M059J (cell line): ENCODE measurements around the gene ZNF500. TPM values are rescaled to one million over a fixed set of nuclear protein-coding genes. Genes with fewer than 3 reads are reported as not detected.

ENCODE experiments used
- DNase-seq: peaks from one replicate; pipeline ENCODE4 v3.0.0-alpha.2; 2012; ENCODE audit warnings: low read depth
- total RNA-seq: library from RNA; depleted of rRNA; stranded (reverse); fragments of >200 nt; shearing (Covaris generic); gene quantifications from 2 replicates; pipeline ENCODE4 v1.2.3, GENCODE V29; 2014; rRNA removed

The ZNF500 gene
- total RNA-seq, result 7.1 and 13.3 TPM in 2 replicates

DNA sequence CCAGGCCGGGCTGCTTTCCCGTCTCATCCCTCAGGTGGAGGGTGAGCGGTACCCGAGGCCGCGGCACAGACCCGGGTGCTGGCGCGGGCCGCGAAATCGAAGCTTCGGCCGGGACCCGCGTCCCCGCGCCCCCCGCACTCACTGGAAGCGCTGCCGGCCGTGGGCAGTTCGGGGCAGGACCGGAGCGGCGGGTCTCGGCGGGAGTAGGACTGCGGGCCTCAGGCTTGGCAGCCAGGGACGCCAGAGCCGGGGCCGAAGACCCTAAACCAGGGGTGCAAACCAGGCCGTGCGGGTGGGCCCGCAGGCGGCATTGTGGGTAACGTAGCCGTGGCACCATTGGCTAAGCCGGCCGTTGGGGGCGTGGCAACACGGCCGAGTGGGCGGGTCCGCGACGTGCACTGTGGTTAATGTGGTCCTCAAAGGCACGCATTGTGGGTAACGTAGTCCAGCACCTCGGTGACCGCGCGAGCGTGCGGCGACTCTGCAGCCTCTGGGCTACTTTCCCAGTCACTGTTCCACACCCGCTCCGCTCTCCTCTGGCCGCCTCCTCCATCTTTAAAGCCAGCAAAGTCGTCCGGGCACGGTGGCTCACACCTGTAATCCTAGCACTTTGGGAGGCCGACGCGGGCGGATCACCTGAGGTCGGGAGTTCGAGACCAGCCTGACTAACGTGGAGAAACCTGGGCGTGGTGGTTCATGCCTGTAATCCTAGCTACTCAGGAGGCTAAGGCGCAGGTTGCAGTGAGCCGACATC, at the start of gene ZNF500:
ZNF500 (minus strand) TSS at position 288 of the 754 bp plus-strand sequence. CDS start 1,184 bp downstream, outside the sequence.
- DNase-seq, result peak; percentile 95

- DNase-seq, result no peak
Measured at GRCh38 chr16:4814542-4815173, 47.7 kb upstream of the ZNF500 start.

DNA sequence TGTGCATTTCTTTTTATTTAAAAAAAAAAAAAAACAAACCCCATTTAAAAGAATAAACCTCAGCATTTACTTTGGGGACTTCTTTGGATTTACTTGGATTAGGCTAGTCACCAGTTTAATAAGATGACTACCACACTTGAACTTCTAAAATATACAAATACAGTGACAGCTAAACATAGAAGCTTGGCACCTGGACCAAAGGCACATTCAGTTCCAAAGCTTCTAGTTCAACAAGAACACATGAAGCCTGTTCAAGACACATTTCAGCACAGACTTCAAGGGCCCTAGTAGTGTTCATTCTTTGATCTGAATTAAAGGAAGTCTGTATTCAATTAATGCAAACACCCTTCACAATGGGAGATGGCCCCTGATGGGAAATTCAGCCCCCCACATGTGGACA, 47.1 kb upstream of the ZNF500 start:
- DNase-seq, result no peak

DNA sequence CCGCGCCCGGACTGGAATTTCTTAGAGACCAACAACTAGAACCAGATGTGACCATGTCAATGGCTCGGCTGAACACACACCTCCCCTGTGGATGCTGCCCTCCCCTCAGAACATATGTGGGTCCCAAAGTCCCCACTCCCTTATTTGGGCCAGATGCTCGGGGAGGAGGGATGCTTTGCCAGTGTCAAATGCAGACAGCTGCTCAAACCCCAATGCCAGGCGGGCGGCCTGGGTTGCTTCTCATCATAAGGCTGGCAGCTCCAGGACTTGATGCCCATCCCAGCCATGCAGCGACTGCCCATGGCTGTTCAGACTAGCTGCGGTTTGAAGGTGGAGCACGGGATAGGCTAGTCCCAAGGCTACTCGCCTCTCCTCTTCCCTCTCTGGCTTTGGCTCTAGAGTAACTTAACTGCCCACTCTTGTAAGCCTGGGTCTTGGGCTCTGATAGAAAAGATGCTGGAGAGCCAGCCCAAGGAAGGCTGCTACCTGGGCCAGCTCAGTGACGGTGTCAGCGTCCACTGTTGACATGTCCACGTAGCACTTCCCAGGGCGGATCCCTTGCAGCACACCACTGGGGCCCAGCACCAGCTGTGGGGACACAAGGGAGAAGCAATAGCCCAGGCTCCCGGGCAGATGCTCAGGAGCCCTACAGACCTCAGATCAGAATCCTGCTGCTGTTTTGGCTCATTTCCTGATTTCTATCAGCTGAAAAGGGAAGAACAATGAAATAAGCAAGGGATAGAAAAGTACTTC, 46.5 kb upstream of the ZNF500 start:
- DNase-seq, result no peak

- no peak for DNase-seq
Measured at GRCh38 chr16:4811773-4812172, 44.8 kb upstream of the ZNF500 start.

- DNase-seq, result no peak
Measured at GRCh38 chr16:4811242-4811641, 44.3 kb upstream of the ZNF500 start.

- no peak for DNase-seq
Measured at GRCh38 chr16:4806280-4806679, 39.3 kb upstream of the ZNF500 start.

- DNase-seq, result no peak
Measured at GRCh38 chr16:4805231-4805630, 38.3 kb upstream of the ZNF500 start.

GRCh38 chr16:4803898-4804762, 37.2 kb upstream of the ZNF500 start:
- DNase-seq, result no peak

GRCh38 chr16:4803401-4803844, 36.5 kb upstream of the ZNF500 start:
- no peak for DNase-seq

GRCh38 chr16:4802659-4803287, 35.8 kb upstream of the ZNF500 start:
- peak; percentile 92 for DNase-seq

GRCh38 chr16:4801962-4802658, 35.1 kb upstream of the ZNF500 start, which contains the start of gene ROGDI:
TSS of gene ROGDI (minus strand) at chr16:4802633. CDS start at chr16:4802571, 62 bp downstream.
- peak; percentile 73 for DNase-seq

GRCh38 chr16:4801051-4801961, 34.3 kb upstream of the ZNF500 start:
- no peak for DNase-seq

DNA sequence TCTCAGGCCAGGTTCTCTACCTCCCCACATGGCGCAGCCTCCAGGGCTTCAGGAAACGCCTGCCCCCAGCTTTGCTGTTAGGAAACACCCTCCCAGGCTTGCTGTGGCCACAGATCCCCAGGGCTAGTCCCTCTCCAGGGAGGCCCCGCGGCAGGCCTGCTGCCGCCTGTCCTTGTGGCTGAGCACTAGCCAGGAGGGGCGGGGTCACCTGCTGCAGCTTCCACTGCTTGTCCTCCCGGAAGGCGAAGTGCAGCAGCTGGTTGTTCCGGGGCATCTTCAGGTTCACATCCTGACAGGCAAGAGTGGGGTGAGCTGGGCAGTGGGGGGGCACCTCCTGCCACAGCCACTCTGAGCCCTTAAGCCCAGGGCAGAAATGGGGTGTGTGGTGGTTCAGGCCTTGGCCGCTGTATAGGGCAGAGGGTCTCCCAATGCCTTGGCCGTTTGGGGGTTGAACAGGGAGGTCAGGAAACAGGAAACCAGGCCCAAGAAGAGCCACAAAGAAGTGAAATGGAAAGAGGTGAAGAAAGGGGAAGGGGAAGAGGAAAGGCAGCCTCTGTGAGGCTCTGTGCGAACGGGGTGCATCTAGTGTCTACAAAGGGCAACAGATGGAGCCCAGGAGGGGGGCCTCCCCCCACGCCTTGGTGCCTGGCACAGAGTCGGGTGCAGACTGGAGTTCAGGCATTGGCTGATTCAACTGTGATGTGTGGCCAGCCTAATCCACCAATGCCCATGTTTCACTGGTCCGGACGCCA, 33.5 kb upstream of the ZNF500 start:
- peak; percentile 9 for DNase-seq

DNA sequence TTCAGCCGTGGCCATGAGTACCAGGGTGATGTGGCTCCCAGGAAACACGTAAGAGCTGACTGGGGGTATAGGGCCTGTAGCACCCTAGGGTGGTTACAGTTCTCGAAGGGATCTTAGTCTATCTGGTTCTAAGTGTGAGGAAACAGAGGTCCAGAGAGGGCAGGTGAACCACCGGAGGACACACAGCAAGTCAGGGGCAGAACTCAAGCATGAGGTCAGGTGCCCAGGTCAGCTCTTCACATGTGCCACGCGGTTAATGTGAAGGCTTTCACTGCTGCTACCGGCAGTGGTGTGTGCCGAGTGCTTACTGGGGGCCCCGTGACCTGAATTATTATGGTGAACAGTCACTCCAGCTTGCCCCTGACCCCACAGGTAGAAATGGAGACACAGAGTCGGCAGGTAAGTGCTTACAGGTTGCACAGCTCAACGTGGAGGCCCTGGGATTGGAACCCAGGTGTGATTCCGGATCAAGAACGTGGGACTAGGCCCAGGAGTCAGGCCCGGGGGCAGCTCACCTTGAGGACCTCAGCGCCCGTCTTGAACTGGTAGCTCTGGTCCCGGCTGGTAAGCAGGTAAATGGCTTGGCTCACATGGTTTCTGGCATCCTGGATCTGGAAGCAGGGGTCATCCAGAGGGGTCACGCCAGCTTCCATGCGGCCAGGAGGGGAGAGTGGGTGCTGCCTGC, 32.4 kb upstream of the ZNF500 start:
- no peak for DNase-seq

DNA sequence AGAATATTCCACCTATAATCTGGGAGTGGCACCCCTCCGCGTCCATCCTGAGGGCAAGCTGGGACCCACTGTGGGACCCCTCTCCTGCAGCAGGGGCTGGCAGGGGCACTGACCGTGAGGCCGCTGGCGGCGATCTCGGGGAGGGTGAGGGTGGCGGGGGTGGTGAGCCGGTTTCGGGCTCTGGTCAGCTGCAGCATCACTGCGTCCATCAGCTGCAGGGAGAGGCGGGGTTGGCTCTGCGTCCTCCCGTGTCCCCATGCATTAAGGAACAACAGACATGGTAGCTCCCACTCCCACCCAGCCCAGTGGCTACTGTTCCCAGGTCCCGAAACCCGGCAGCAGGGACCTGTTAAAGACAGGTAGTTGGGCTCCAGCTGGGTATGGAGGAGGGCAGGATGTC, 31.5 kb upstream of the ZNF500 start:
- no peak for DNase-seq

DNA sequence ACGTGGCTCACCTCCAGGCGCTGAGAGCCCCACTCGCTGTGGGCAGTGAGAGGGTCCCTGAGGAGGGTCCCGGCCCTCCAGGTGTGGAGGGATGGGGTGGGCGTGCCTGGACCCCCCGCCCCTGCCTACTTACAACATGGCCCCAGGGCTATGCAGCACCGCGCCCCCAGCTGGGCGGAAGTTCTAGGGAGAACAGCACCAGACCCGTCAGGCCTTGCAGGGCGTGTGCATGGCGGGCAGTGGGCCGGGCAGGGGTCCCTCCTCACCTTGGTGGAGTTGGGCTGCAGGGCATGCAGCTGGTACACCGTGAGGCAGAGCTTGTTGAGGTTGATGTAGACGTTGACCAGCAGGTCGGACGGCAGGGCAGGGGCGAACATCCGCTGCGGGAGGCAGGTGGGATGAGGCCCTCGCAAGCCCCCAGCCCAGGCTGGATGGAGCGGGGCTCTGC, 30.9 kb upstream of the ZNF500 start:
- no peak for DNase-seq
